HG02759 (cell line): ENCODE data around the gene NUP88.
"Not testable (repeated sequence)": the region's sequence is repeated elsewhere in the genome, so short reads cannot be mapped to it uniquely, and the experiment has no call there.

Experiments used
- ATAC-seq: cut with Tn5 transposase; IDR thresholded peaks from one replicate; pipeline ENCODE4 v1.9.1; 2021; ENCODE audit warnings: mild to moderate bottlenecking, moderate library complexity; ENCODE audit not compliant: unreplicated experiment

Gene NUP88

DNA sequence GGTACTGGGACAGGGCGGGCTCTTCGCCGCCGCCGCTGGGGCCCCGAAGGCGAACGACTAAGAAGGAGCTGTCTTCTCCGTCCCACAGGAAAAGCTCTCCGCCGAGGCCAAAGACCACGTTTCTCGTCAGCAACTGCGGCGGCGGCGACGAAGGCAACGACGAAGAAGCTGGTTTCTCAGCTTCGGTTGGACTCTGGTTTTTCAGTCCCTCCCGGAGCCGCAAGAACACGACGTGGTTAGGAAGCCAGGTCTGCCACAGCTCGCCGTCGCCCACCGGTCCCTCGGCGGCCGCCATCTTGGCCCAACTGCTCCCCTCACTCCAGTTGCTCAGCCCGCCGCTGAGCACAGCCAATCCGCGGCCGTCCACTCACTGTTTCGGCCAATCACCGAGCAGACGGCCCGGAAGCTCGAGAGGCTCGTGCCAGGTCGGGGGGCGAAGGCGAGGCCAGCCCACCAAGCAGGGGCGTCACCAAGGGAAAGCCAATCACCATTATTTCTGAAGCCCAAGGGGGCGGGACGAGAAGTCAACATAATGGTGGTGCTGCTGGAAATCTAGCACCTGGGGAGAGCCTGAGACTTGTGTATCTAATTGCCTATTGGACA is at the start of gene NUP88:
NUP88 (minus strand) TSS at position 307 of the 603 bp plus-strand sequence; CDS start at position 295, 12 bp downstream.
- ATAC-seq: peak; percentile 90

DNA sequence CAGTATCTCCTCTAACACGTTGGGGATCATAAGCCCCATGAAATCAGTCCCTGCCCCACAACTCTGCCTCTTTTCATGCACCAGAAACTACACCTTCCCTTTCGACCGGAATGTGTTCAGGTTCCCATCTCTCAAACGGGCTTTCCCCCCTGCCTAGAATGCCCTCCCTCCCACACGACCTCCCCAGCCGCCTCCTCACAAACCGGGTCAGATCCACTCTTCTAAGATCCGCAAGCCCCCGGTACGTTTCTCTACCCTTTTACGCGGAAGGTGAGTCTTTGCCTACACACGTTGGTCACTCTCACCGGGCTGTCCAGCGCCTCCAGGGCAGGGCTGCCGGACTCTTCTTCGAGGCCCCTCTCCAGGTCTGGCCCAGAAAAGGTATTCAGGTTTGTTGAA is 48.6 kb upstream of the NUP88 start:
- ATAC-seq: peak; percentile 11

DNA sequence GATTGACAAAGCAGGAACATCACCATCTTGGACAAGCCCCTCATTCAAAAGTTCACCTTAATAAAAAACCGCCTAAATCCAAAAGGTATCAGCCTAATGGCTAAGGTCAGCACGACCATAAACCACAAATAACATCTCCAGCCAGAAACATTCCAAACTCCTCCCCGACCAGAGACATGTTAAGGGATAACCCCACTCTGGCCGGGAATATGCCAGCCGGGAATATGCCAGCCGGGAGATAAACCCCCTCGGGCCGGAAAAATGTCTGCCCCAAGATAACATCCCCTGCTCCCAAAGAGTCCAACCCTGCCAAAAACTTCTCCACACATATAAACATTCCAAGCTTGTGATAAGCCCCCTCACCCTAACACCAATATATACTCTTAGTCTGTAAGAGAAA is 48.0 kb upstream of the NUP88 start:
- ATAC-seq: no peak

DNA sequence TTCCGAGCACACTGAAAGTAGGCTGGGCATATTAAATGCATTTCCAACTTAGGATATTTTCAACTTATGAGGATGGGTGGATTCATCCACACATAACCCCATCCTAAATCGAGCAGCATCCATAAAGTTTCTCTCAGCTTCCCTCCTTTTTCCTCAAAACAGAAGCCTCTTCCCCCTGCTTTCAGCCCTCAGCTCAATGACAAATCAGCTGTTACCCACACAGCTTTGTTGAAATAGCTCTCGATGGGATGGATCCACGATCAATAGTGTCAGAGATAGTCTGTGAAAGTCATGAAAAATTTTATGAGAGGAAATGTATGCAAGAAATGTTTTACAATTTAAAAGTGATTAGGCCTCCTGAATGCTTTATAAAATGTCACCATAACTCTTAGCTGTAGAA is 46.8 kb upstream of the NUP88 start:
- no peak for ATAC-seq

DNA sequence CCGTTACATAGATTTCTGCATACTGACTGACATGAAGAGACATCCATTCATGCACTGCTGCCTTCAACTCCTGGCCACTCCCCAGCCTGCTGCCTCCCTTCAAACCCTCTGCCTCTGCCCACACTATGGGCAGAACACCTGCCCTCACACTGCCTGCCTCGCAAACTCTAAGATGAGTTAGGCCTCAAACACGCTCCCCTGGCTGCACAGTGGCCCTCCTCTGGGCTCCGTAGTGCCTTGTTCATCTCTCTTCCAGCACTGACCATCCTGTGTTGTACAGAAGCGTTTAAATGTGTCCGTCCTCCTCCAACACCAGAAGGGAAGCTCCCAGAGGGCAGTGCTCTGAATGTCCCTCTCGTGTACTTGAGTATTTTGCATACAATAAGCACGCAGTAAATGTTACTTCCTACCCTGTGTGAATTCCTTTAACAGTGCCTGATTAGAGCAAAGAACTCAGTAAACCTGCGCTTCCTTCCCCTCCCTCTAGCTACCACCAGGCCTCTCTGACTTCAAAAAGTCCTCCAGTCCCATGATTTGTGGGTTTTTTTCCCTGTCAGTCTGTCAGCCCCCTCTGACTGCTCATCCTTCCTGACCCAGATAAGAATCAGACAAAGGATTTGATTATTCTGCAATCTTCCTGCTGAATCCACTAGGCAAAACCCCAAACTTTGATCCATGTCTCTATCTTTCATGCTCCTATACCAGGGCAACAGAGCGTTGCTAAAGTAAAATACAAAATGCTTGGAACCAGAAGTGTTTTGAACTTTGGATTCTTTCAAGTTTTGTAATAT is 45.5 kb upstream of the NUP88 start:
- no peak for ATAC-seq

DNA sequence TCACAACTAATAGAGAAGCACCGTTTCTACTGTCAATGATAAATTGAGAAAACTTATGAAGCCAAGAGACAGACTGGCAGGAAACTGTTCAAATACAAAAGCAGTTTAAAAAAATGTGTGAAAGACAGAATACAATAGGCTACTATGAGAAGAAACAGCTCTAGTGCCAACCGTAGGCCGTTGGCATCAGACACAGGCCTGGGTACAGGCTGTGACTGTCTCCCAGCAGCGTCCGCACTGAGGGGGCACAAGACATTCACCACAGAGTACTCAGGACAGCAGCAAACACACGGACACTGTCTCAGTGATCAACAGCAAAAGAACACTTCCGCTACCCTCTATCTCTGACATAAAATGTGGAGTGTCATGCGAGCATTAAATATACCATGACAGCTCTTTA is 27.3 kb upstream of the NUP88 start:
- ATAC-seq: no peak

DNA sequence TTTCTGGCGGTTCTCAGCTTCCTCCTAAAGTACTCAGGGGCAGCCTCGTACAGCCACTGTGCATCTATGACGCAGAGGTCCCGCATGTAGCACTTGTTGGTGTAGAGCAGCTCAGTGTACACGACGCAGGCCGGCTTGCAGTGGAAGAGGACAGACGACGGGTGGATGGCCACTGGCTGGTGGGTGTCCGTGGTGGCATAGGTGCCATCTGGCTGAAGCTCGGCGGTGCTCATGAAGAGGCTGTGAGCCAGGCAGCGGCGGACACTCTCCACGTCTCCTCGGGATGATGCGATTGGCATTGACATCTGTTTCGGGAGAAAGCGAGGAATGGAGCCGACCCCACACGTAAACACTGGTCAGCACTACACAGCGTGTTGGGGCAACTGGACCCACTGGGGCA is 24.7 kb upstream of the NUP88 start:
- no peak for ATAC-seq

DNA sequence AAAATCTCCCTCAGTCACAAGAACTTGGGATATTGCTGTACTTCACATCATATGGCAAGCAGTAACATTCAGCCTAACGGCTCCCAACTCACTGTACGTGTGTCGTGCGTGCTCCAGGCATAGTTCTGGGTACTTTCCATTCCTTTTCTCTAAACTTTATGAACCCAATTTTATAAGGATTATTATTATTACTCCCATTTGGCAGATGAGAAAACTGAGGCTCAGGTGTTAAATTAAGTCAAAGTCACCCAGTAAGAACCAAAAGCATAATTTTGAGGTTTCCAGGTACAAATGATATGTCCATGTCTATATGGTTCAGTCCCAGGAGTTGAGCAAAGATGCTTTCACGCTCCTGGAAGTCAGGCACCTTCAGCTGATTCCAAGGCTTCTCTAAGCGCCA is 24.3 kb upstream of the NUP88 start:
- ATAC-seq: no peak

DNA sequence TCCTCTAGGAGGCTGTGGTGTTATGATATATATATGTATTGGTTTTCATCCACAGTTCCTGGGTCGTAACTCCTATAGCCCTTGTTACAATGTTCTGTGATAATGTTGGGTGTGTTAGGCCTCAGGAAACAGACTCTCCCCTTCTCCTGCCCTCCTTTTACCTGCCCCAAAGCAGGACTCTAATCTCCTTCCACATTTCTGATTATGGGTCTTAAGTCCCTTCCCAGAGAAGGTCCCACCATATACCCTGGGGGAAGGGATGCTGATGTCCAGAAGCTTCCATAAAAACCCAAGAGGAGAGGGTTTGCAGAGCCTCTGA is 19.9 kb upstream of the NUP88 start:
- no peak for ATAC-seq

DNA sequence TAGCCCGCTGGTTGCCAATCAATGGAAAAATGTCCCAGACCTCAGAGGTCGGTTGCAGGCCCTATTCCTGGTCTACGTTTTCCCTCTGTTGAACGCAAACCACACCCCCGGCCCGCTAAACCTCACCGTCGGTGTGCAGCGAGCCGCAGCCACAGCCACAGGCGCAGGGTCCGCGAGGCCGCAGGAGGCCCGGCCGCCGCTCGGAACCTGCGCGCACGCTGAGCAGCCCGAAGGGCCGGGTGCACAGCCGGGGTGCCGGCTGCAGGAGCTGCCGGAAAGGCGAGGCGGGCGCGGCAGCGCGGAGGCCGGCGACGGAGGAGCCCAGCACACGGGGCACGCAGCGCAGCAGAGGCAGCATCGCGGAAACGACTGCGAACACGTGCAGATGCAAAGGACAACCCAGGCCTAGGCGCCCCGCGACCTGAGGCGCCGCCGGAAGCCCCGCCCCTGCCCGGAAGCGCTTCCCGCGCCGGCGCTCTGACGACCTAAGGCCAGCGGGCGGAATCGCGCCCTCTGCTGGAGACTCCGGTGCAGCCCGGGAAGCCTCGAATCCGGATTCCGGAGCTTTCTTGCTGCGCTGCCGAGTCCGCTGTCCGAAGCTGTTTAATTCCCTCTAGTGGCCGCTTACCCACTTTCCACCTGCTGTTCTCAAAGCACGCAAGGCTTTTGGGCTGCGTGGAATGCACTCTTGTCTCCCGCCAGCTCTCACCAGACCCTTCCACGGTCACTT is 19.4 kb upstream of the NUP88 start, which contains the start of gene C1QBP:
C1QBP (minus strand) TSS at position 440 of the 730 bp plus-strand sequence; CDS start at position 358, 82 bp downstream.
- peak; percentile 87 for ATAC-seq

DNA sequence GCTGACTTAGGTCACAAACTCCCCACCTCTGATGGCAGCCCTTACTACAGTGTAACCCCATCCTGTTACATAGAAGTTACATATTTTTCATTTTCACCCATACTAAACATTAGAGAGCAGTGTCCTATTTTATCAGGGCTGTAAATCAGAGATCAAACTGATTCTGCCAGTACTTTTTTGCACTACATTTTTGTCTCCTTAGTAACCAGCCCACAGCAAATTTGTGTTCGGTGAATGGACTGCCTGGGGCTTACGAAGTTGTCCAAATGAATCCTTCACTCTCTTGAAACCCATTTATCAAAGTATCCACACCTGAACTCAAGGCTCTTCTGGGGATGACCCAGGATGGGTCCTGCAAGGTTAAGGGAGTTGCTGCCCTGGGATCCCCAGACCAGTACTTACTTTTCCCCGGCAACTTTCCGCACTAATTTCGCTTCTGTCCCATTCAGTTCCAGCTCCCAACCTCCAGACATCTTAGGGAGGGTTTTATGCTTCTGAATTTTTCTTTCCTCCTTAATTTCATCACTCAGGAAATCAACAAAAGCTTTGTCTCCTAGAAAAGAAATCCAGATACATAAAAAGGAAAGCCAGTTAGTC is 18.4 kb upstream of the NUP88 start:
- no peak for ATAC-seq

DNA sequence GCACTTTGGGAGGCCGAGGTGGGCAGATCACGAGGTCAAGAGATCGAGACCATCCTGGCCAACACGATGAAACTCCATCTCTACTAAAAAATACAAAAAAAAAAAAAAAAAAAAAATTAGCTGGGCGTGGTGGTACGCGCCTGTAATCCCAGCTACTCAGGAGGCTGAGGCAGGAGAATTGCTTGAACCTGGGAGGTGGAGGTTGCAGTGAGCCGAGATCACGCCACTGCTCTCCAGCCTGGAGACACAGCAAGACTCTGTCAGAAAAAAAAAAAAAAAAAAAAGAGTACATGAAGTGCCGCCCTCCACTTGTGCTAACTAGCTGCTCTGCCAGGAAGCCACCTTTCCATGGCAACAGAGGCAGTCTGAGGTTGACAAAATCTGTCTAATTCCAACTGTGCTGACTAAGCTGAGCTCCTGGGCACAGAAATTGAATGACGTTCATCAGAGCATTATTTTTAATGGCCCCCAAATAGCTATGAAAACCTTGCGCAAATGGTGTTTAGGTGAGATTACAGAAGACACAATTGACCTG is 16.4 kb upstream of the NUP88 start:
- ATAC-seq: not testable (repeated sequence)

DNA sequence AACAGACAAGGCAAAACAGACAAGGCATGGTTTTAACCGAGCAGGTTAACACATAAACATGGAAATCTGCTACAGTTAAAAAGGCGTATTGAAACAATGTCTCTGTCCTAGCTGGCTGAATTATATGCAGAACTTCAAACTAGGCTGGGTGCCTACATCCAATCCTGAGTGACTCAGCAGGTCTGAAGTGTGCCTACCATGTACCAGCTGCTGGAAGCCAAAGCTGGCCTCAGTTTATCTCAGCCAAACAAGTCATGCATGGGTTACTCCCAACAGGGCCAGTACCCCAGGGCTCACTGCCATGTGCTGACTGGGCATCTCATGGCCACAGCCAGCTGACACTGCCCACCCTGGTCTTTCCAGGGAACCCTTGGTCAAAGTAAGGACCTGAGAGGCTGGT is 15.5 kb upstream of the NUP88 start:
- no peak for ATAC-seq

DNA sequence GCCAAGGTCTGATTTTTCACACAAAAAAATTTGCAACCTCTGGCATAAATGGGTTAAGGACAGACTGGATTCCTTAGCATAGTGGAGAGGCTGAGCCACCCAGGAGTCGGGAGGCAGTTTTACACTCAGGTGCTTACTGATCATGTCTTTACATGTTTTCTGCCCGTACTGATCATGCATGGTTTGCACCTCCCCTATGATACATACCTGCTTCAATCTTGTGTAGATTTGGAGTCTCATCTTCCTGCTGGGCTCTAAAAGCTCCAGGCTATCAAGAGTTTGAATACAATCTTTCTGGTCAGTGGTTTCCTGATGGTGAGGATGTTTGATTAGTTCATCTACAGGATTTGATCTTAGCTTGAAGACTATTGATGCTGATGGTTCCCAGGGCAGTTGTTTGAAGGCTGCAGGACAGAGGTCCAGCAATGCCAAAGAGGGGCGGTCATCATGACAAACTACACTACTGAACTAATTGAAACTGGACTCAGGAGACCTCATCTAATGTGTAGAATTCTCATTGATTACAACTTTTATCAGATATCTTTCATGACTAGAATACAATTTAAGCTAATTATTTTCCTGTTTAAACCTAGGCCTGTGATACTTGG is 12.6 kb upstream of the NUP88 start:
- no peak for ATAC-seq

DNA sequence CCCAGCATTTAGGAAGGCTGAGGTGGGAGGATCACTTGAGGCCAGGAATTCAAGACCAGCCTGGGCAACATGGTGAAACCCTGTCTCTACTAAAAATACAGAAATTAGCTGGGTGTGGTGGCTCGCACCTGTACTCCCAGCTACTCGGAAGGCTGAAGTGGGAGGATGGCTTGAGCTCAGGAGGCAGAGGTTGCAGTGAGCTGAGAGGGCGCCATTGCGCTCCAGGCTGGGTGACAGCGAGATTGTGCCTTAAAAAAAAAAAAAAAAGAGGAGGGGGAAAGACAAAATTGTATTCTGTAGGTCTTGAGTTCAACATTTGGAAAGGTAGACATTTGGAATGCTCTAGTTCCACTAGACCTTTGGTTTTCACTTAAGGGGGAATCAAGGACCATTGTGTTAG is 11.8 kb upstream of the NUP88 start:
- ATAC-seq: not testable (repeated sequence)

DNA sequence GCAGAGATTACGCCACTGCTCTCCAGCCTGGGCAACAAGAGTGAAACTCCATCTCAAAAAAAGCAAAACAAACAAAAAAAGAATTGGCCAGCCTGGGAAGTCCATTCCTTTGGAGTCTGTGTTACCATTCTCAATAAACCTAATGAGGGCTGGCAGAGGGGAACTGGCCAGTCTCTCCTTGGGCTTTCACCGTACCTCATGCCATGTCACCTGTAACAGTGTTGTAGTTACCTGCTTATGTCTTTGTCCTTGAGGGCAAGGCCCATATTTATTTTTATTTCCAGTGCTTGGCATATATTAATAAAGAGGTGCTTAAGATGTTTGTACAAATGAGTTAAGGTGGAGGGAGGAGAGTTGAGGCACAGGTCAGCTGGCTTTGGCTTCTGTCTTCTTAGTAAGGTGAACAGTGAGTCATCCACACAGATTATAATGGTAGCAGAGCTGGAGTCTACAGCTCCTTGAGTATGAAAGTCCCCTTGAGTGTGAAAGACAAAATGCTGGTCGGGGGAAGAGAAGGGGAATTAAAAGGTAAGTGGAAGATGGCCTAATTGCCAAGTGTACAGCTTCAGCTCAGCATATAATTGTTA is 11.0 kb upstream of the NUP88 start:
- no peak for ATAC-seq

DNA sequence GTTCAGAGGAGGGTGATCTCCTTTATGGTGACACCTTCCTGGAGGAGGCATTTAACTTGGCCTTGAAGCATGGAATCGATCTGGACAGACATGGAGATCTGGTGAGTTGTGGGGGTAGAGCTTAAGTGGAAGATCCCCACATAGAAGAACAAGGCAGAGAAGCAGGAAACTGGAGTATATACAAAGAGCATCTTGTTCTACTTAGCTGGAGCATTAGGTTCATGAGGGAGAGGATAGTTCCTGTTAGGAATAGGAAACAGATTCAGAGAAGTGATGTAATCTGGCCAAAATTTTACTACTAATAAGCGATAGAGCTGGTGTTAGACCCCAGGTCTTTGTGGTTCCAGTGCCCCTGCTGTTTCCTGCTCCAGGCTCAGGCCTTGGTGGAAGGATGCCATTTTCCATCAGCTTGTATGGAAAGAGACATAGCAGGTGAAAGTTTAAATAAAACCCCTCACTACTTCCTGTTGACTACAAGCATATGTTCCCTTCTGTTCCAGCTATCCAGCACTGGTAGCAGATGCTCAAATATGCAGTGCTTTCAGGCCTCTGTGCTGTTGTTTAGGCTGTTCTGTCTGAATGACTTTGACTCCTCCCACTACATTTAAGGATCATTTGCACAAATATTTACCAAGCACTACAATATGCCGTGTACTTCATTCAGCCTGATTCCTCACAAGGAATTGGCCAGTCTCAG is 9.9 kb upstream of the NUP88 start:
- ATAC-seq: no peak

DNA sequence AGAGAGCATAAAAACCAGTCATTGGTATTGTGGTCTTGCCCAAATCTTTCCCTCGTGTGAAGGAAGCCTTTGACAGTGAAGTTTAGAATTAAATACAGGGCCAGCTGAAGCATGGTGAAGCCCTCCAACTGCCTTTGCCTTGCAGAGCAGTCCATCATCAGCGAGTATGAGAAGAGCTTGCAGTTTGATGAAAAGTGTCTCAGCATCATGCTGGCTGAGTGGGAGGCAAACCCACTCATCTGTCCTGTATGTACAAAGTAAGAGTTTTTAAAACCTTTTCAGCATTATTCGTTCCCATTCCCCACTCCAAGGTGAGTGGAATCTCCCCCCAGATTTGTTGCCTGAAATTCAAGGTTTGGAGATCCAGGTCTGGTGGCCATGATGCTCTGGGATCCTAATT is 6.4 kb upstream of the NUP88 start:
- no peak for ATAC-seq

DNA sequence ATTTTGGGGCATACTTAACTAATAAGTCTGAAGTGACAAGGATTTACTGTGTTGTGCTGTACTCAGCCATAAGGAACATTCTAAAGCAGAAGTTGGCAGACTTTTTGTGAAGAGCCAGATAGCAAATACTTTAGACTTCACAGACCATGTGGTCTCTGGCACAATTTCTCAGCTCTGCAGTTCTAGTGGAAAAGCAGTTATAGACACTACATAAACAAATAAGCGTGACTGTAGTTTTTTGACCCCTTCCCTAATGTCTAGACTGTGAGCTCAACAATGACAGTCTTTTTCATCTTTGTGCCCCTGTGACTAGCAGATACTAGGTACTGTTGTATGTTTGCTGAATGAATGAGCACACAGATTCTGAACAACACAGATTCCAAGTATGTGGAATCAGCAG is 5.4 kb upstream of the NUP88 start:
- no peak for ATAC-seq

DNA sequence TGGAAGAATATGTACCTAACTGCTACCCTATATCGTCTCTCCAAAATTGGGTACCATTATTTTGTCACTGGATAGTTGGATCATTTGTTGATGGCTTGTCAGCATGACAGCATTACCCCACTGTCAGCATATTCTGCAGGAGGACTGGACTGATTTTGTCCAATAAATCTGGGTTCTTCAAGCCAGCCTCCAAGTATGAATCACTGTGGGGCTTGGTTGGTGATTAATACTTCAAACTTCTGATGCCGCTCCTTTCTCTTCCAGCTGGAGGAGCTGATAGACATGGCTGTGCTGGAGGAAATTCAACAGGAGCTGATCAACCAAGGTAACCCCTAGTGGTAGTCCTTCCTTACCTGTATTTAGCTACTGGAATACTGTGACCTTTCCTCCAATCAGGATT is 3.0 kb upstream of the NUP88 start:
- ATAC-seq: no peak
